GM23248 (cell line): Measurements from ENCODE around the gene WDR91. TPM values are rescaled to one million over a fixed set of nuclear protein-coding genes. Genes with fewer than 3 reads are reported as not detected.

Experiments
- DNase-seq: peaks from one replicate; pipeline ENCODE4 v3.0.0-alpha.2; 2015
- H2AFZ ChIP-seq: fragments of 200-600 bp; sonication (generic); 2 replicates; pipeline ENCODE4 v1.6.1; 2016; ENCODE audit warnings: antibody characterized with exemption
- H3F3A ChIP-seq: fragments of 200-600 bp; sonication (generic); 2 replicates; pipeline ENCODE4 v1.6.1; 2016; ENCODE audit warnings: mild to moderate bottlenecking, antibody characterized with exemption, mixed run types; ENCODE audit not compliant: insufficient read depth
- H3K27ac ChIP-seq: fragments of 200-600 bp; sonication (generic); 2 replicates; pipeline ENCODE4 v1.5.1; 2016; ENCODE audit warnings: mild to moderate bottlenecking
- H3K27me3 ChIP-seq: fragments of 200-600 bp; sonication (generic); replicated peaks from 2 replicates; pipeline ENCODE4 v1.6.1; 2016; ENCODE audit warnings: mild to moderate bottlenecking; ENCODE audit not compliant: insufficient read depth
- H3K36me3 ChIP-seq: fragments of 200-600 bp; sonication (generic); 2 replicates; pipeline ENCODE4 v1.6.1; 2016; ENCODE audit warnings: low read depth, mild to moderate bottlenecking
- H3K4me1 ChIP-seq: fragments of 200-600 bp; sonication (generic); 2 replicates; pipeline ENCODE4 v1.6.1; 2016; ENCODE audit warnings: mild to moderate bottlenecking; ENCODE audit not compliant: insufficient read depth
- H3K4me2 ChIP-seq: fragments of 200-600 bp; sonication (generic); one replicate; pipeline ENCODE4 v1.6.1; 2016; ENCODE audit warnings: mild to moderate bottlenecking; ENCODE audit not compliant: unreplicated experiment
- H3K4me3 ChIP-seq: fragments of 200-600 bp; sonication (generic); 2 replicates; pipeline ENCODE4 v1.5.1; 2016; ENCODE audit warnings: mild to moderate bottlenecking
- H3K79me2 ChIP-seq: fragments of 200-600 bp; sonication (generic); 2 replicates; pipeline ENCODE4 v1.6.1; 2016; ENCODE audit warnings: mild to moderate bottlenecking; ENCODE audit not compliant: insufficient read depth
- H3K9ac ChIP-seq: fragments of 200-600 bp; sonication (generic); 2 replicates; pipeline ENCODE4 v1.6.1; 2016; ENCODE audit warnings: mild to moderate bottlenecking
- H3K9me2 ChIP-seq: fragments of 200-600 bp; sonication (generic); 2 replicates; pipeline ENCODE4 v1.6.1; 2016; ENCODE audit warnings: mixed run types, mild to moderate bottlenecking, moderate library complexity; ENCODE audit not compliant: insufficient read depth
- H3K9me3 ChIP-seq: fragments of 200-600 bp; sonication (generic); one replicate; pipeline ENCODE4 v1.6.1; 2017; ENCODE audit warnings: low read depth
- H4K20me1 ChIP-seq: fragments of 200-600 bp; sonication (generic); 2 replicates; pipeline ENCODE4 v1.6.0; 2016; ENCODE audit not compliant: insufficient read depth
- EZH2 ChIP-seq: fragments of 200-600 bp; sonication (generic); IDR thresholded peaks from 2 replicates; pipeline ENCODE4 v1.6.1; 2018; ENCODE audit warnings: antibody characterized with exemption, mild to moderate bottlenecking; ENCODE audit not compliant: insufficient read depth, poor library complexity, severe bottlenecking
- EZH2phosphoT487 ChIP-seq: fragments of 200-600 bp; sonication (generic); IDR thresholded peaks from 2 replicates; pipeline ENCODE4 v1.6.1; 2018; ENCODE audit warnings: antibody characterized with exemption, moderate library complexity, mild to moderate bottlenecking, low read depth; ENCODE audit not compliant: insufficient read depth
- WGBS, 2 experiments: methylation state at CpG; one replicate each; pipeline ENCODE4 v1.1.6; 2015 to 2017; ENCODE audit warnings: low lambda C conversion rate in 2 of 2, low coverage in 1 of 2; ENCODE audit errors: missing lambda C conversion rate in 2 of 2; 5-methylcytosine and 5-hydroxymethylcytosine counted together
- in situ Hi-C: fragments of 300-500 bp; cut with MboI; formaldehyde crosslinking; loops from 2 replicates; pipeline ENCODE4 v1.15.0; 2020
- polyA plus RNA-seq: library from polyadenylated mRNA; unstranded; fragments of >200 nt; fragmentation: Nextera tagmentation; extraction: Ambion mirVana; gene quantifications from 2 replicates; pipeline ENCODE4 v1.2.1, GENCODE V29; 2016
- total RNA-seq: library from RNA; depleted of rRNA; stranded (reverse); fragments of >200 nt; shearing (Covaris generic); gene quantifications from 2 replicates; pipeline ENCODE4 v1.2.3, GENCODE V29; 2014

WDR91 gene
- total and polyA plus RNA-seq, 2 experiments from 2014 or later = 5.4 to 8.3 TPM

- peak; percentile 14 for DNase-seq
- Histone ChIP-seq H2AFZ (no peak overlapping the region), H3K79me2 (peaks cover 27% of the 10 kb centered on the region), H3K27ac (no peak overlapping the region), H3K9ac (no peak overlapping the region), H3K36me3 (peaks cover 7% of the 10 kb centered on the region; the same call in 1 of the 2 replicates), H3K4me3 (no peak overlapping the region), H3F3A (peaks cover 19% of the 10 kb centered on the region), H3K9me3 (no peaks in the 10 kb centered on the region), H3K4me1 (peaks cover 24% of the 10 kb centered on the region), H3K4me2 (no peak overlapping the region), H4K20me1 (no peaks in the 10 kb centered on the region), H3K27me3 (no peaks in the 10 kb centered on the region), H3K9me2 (no peaks in the 10 kb centered on the region)
- in situ Hi-C loops = no loop called here
- no peak for TF ChIP-seq EZH2
- no peak for TF ChIP-seq EZH2phosphoT487
- 82 to 83% methylated on average over 17 of the region's 18 CpGs for WGBS, 2 experiments
Measured at GRCh38 chr7:135164357-135165061, 46.8 kb downstream of the WDR91 start.

- 95 to 100% methylated on average over 2 of the region's 2 CpGs for WGBS, 2 experiments
- TF ChIP-seq EZH2phosphoT487 (no peak), EZH2 (no peak)
- no peaks in the 10 kb centered on the region for H3K9me3 ChIP-seq
Measured at GRCh38 chr7:135162382-135163001, 48.8 kb downstream of the WDR91 start.

GRCh38 chr7:135161669-135162068, 49.7 kb downstream of the WDR91 start:
- H3K27ac ChIP-seq = no peak overlapping the region
- no peak for DNase-seq
- H3K4me2 ChIP-seq = no peak overlapping the region
- TF ChIP-seq EZH2phosphoT487 (no peak), EZH2 (no peak)
- no peak overlapping the region for H2AFZ ChIP-seq
- no peaks in the 10 kb centered on the region for H4K20me1 ChIP-seq
- H3K9me3 ChIP-seq = no peaks in the 10 kb centered on the region
- H3K4me3 ChIP-seq = no peak overlapping the region
- no peak overlapping the region for H3K9ac ChIP-seq
- 0 out of 2 replicates have a peak, but pooled peaks cover under 1% of the 10 kb centered on the region for H3K79me2 ChIP-seq
- WGBS, 2 experiments = 92 to 95% methylated on average over 6 of the region's 6 CpGs
- H3F3A ChIP-seq = 0 out of 2 replicates have a peak, but pooled peaks cover 10% of the 10 kb centered on the region
- peaks cover 4% of the 10 kb centered on the region; the same call in 1 of the 2 replicates for H3K36me3 ChIP-seq
- peaks cover 14% of the 10 kb centered on the region for H3K4me1 ChIP-seq
- in situ Hi-C loops = no loop called here
- H3K27me3 ChIP-seq = no peaks in the 10 kb centered on the region
- no peaks in the 10 kb centered on the region for H3K9me2 ChIP-seq

More at GRCh38 chr7:135162382-135163001, 48.8 kb downstream of the WDR91 start:
- H3K4me2 ChIP-seq = no peak overlapping the region
- H3K27ac ChIP-seq = no peak overlapping the region
- H2AFZ ChIP-seq = no peak overlapping the region
- in situ Hi-C loops = no loop called here
- H3K9me2 ChIP-seq = no peaks in the 10 kb centered on the region
- H4K20me1 ChIP-seq = no peaks in the 10 kb centered on the region
- H3K36me3 ChIP-seq = peaks cover 4% of the 10 kb centered on the region; the same call in 1 of the 2 replicates
- no peak for DNase-seq
- 0 out of 2 replicates have a peak, but pooled peaks cover 10% of the 10 kb centered on the region for H3F3A ChIP-seq
- no peaks in the 10 kb centered on the region for H3K27me3 ChIP-seq
- no peak overlapping the region for H3K9ac ChIP-seq
- H3K79me2 ChIP-seq = peaks cover 9% of the 10 kb centered on the region
- H3K4me3 ChIP-seq = no peak overlapping the region
- peaks cover 14% of the 10 kb centered on the region for H3K4me1 ChIP-seq

- no peak overlapping the region for H3K27ac ChIP-seq
- H3K9me3 ChIP-seq = no peaks in the 10 kb centered on the region
- H3F3A ChIP-seq = 0 out of 2 replicates have a peak, but pooled peaks cover 10% of the 10 kb centered on the region
- H4K20me1 ChIP-seq = no peaks in the 10 kb centered on the region
- no peaks in the 10 kb centered on the region for H3K27me3 ChIP-seq
- H2AFZ ChIP-seq = no peak overlapping the region
- H3K4me1 ChIP-seq = peaks cover 14% of the 10 kb centered on the region
- no peaks in the 10 kb centered on the region for H3K9me2 ChIP-seq
- H3K4me2 ChIP-seq = no peak overlapping the region
- no peak for DNase-seq
- no peak overlapping the region for H3K4me3 ChIP-seq
- no peak for TF ChIP-seq EZH2
- TF ChIP-seq EZH2phosphoT487 = no peak
- in situ Hi-C loops = no loop called here
- no peaks in the 10 kb centered on the region for H3K79me2 ChIP-seq
- 0 out of 2 replicates have a peak, but pooled peaks cover 4% of the 10 kb centered on the region for H3K36me3 ChIP-seq
- no peak overlapping the region for H3K9ac ChIP-seq
- 75 to 76% methylated on average over 9 of the region's 9 CpGs for WGBS, 2 experiments
Measured at GRCh38 chr7:135160858-135161653, 50.3 kb downstream of the WDR91 start.
